Endodermal cell (in vitro differentiated cells): ENCODE data around the gene FAAP100. TPM values are rescaled to one million over a fixed set of nuclear protein-coding genes. Genes with fewer than 3 reads are reported as not detected.

ENCODE experiments used
- DNase-seq: peaks from one replicate; pipeline ENCODE4 v3.0.0-alpha.2; 2017
- H3K27ac ChIP-seq: 2 replicates; pipeline ENCODE4 v1.5.1; 2013; ENCODE audit warnings: mild to moderate bottlenecking, low read depth, low read length, moderate library complexity
- H3K27me3 ChIP-seq: 2 replicates; pipeline ENCODE4 v1.6.1; 2013; ENCODE audit warnings: mild to moderate bottlenecking, low read length, moderate library complexity; ENCODE audit not compliant: insufficient read depth, control insufficient read depth, poor library complexity, severe bottlenecking
- H3K36me3 ChIP-seq: 2 replicates; pipeline ENCODE4 v1.7.0; 2013; ENCODE audit warnings: mild to moderate bottlenecking, low read length, moderate library complexity; ENCODE audit not compliant: control insufficient read depth, insufficient read depth
- H3K4me1 ChIP-seq: one replicate; pipeline ENCODE4 v1.7.0; 2013; ENCODE audit warnings: low read length; ENCODE audit not compliant: control insufficient read depth, insufficient read depth
- H3K4me3 ChIP-seq: 2 replicates; pipeline ENCODE4 v1.5.1; 2013; ENCODE audit warnings: mild to moderate bottlenecking, low read length, moderate library complexity
- H3K9ac ChIP-seq: 2 replicates; pipeline ENCODE4 v1.6.1; 2013; ENCODE audit warnings: mild to moderate bottlenecking, low read length, moderate library complexity; ENCODE audit not compliant: poor library complexity, severe bottlenecking; ENCODE audit errors: extremely low read depth
- H3K9me3 ChIP-seq: 2 replicates; pipeline ENCODE4 v1.6.1; 2013; ENCODE audit warnings: mild to moderate bottlenecking, low read length, moderate library complexity; ENCODE audit not compliant: control insufficient read depth
- H3K27ac Mint-ChIP-seq: 2 replicates; pipeline ENCODE4 v1.8.0; 2020; ENCODE audit warnings: mixed read lengths
- H3K27me3 Mint-ChIP-seq: 2 replicates; pipeline ENCODE4 v1.8.0; 2021; ENCODE audit warnings: mild to moderate bottlenecking, mixed read lengths; ENCODE audit not compliant: insufficient read depth
- H3K36me3 Mint-ChIP-seq: 2 replicates; pipeline ENCODE4 v1.8.0; 2020; ENCODE audit warnings: low read depth, mixed read lengths
- H3K4me1 Mint-ChIP-seq: 2 replicates; pipeline ENCODE4 v1.8.0; 2020; ENCODE audit warnings: mixed read lengths
- H3K4me3 Mint-ChIP-seq: 2 replicates; pipeline ENCODE4 v1.8.0; 2020; ENCODE audit warnings: mild to moderate bottlenecking, moderate library complexity, mixed read lengths
- H3K9me3 Mint-ChIP-seq: 2 replicates; pipeline ENCODE4 v1.8.0; 2020; ENCODE audit warnings: mild to moderate bottlenecking, mixed read lengths
- WGBS, 2 experiments: methylation state at CpG; one replicate each; pipeline versions ENCODE4 v1.1.5 to v1.1.7; 2013; ENCODE audit warnings: missing lambda C conversion rate in 2 of 2, mixed read lengths in 1 of 2; ENCODE audit not compliant: insufficient coverage in 1 of 2, insufficient read length in 1 of 2; 5-methylcytosine and 5-hydroxymethylcytosine counted together
- total RNA-seq, 2 donors: library from RNA; stranded (reverse); fragmentation: NEBNext Ultra II Directional in 1 of 2; extraction: Animal tissue kit (Norgen Biotek cat#: 25700) in 1 of 2; gene quantifications; 2 replicates in 1 of 2; 3 replicates in 1 of 2; pipeline ENCODE4 v1.2.1, GENCODE V29; 2021
- TF ChIP-seq, protein P1 (sequence below): fragments of 200-600 bp; sonication (generic); conservative IDR thresholded peaks from 2 replicates; pipeline ENCODE4 v1.5.0; 2021; ENCODE audit warnings: antibody characterized with exemption, mild to moderate bottlenecking

Gene FAAP100
- total RNA-seq, 2 donors from 2014 or later: 34.5 to 39.5 TPM

DNA sequence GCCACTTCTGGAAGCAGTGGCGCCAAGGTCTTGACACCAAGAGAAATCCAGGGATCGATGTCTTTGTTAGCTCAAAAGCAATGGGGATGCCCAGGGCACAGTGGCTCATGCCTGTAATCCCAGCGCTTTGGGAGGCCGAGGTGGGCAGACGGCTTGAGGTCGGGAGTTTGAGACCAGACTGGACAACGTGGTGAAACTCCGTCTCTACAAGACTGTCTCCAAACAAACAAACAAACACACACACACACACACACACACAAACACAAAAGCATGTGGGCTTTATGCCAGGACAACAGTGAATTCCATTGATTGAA, 22.4 kb upstream of the FAAP100 start:
- Mint-ChIP-seq H3K27ac (no peak overlapping the region), H3K4me3 (no peak overlapping the region), H3K36me3 (peaks cover 76% of the 10 kb centered on the region), H3K4me1 (peaks cover 3% of the 10 kb centered on the region), H3K27me3 (no peaks in the 10 kb centered on the region), H3K9me3 (no peaks in the 10 kb centered on the region)
- Histone ChIP-seq H3K4me3 (no peak overlapping the region), H3K27ac (no peak overlapping the region), H3K4me1 (no peaks in the 10 kb centered on the region), H3K9me3 (no peaks in the 10 kb centered on the region), H3K27me3 (no peaks in the 10 kb centered on the region), H3K9ac (no peak overlapping the region), H3K36me3 (peaks cover 82% of the 10 kb centered on the region)
- DNase-seq: no peak
- TF ChIP-seq, protein P1, sequence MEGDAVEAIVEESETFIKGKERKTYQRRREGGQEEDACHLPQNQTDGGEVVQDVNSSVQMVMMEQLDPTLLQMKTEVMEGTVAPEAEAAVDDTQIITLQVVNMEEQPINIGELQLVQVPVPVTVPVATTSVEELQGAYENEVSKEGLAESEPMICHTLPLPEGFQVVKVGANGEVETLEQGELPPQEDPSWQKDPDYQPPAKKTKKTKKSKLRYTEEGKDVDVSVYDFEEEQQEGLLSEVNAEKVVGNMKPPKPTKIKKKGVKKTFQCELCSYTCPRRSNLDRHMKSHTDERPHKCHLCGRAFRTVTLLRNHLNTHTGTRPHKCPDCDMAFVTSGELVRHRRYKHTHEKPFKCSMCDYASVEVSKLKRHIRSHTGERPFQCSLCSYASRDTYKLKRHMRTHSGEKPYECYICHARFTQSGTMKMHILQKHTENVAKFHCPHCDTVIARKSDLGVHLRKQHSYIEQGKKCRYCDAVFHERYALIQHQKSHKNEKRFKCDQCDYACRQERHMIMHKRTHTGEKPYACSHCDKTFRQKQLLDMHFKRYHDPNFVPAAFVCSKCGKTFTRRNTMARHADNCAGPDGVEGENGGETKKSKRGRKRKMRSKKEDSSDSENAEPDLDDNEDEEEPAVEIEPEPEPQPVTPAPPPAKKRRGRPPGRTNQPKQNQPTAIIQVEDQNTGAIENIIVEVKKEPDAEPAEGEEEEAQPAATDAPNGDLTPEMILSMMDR: no peak
- 93 to 96% methylated on average over 6 to 8 of the region's 8 CpGs for WGBS, 2 experiments

DNA sequence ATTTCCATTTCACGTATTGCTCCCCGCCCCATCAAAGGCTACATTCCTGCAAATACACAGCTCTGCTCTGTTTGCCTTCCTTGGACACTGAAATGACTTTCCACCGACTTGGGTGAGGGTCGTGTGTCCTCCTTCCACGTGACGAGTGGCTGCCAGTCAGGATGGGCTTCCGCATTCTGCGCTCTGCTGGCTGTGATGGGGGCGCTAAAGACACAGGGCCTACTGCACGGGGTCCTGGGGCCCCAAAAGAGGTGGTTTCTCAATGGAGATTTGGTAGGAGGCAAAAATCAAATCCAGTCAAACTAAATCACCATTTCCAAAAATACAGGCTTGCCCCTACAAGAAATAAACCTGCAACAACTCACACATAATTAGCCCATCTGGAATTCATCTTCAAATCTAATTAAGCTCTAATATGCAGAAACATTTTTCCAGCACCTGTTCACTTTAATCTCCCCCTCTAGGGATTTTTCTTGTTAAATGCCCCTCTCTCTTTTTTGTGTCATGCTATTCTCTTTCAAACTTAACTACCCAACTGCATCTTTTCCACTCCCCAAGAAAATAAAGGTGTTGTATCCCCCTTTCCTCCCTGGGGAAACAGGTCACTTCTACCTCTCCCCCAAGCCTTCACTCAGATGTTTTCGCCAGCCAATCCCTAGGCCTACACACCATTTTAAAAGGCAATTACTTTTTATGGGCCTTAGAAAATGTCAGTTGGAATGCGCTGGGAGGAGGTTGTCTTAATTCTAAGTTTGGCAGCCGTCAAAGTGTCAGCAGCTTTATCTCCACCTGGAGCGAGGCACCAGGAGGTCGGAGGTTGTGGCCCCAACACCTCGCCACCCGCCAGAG, 21.9 kb upstream of the FAAP100 start:
- H3K9ac ChIP-seq: no peak overlapping the region
- no peak overlapping the region for H3K27ac ChIP-seq
- 92 to 96% methylated on average over 12 to 17 of the region's 17 CpGs for WGBS, 2 experiments
- no peaks in the 10 kb centered on the region for H3K4me1 ChIP-seq
- DNase-seq: no peak
- H3K27me3 ChIP-seq: no peaks in the 10 kb centered on the region
- no peak overlapping the region for H3K27ac Mint-ChIP-seq
- no peak overlapping the region for H3K4me3 ChIP-seq
- H3K9me3 Mint-ChIP-seq: no peaks in the 10 kb centered on the region
- peaks cover 76% of the 10 kb centered on the region for H3K36me3 Mint-ChIP-seq
- H3K9me3 ChIP-seq: no peaks in the 10 kb centered on the region
- H3K27me3 Mint-ChIP-seq: no peaks in the 10 kb centered on the region
- no peaks in the 10 kb centered on the region for H3K4me1 Mint-ChIP-seq
- H3K36me3 ChIP-seq: peaks cover 82% of the 10 kb centered on the region
- no peak overlapping the region for H3K4me3 Mint-ChIP-seq
- TF ChIP-seq, protein P1: no peak

DNA sequence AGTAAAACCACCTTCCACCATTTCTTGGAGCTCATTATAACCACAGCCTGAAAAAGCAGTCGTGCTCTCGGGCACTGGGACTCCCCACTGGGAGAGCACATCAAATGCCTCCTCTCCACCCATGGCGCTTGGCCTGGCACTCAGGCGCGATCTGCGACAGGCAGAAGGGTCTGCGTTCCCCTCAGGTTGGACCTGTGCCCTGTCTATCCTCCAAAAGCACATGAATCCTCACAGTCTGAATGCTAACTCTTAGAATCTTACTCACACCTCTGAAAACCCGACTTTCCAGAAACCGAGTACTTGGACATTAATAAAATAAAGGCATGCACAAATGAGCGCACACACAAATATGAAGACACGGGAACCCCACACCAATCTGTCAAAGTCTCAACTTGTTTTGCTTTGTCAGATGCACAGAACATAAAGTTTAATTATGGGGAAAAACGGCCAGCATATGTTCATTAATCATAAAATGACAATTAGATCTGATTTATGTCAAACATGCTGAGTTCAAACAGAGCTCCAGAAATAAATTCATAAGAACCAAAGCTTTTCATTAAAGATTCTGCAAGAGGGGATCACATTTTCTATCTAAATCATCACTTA, 20.5 kb upstream of the FAAP100 start:
- Mint-ChIP-seq H3K27me3 (no peaks in the 10 kb centered on the region), H3K4me1 (no peaks in the 10 kb centered on the region), H3K27ac (no peak overlapping the region), H3K4me3 (no peak overlapping the region), H3K9me3 (no peaks in the 10 kb centered on the region), H3K36me3 (peaks cover 79% of the 10 kb centered on the region)
- H3K9ac ChIP-seq: no peak overlapping the region
- peaks cover 86% of the 10 kb centered on the region for H3K36me3 ChIP-seq
- no peak overlapping the region for H3K27ac ChIP-seq
- H3K9me3 ChIP-seq: no peaks in the 10 kb centered on the region
- 98 to 100% methylated on average over 12 of the region's 12 CpGs for WGBS, 2 experiments
- no peak overlapping the region for H3K4me3 ChIP-seq
- H3K4me1 ChIP-seq: no peaks in the 10 kb centered on the region
- TF ChIP-seq, protein P1: no peak
- H3K27me3 ChIP-seq: no peaks in the 10 kb centered on the region
- no peak for DNase-seq
